Small intestine (tissue), 7 donors: Measurements from ENCODE around the gene KRT26. TPM values are rescaled to one million over a fixed set of nuclear protein-coding genes. Genes with fewer than 3 reads are reported as not detected.

Source experiments
- DNase-seq, 2 donors: peaks; one replicate each; pipeline versions ENCODE4 v3.0.0 to v3.0.0-alpha.2; 2013
- FAIRE-seq: peaks from 2 replicates; lab custom pipeline; 2012; peaks lifted over from hg19 to GRCh38; lab: Jason Lieb, UNC
- H3K27ac ChIP-seq, 3 donors: one replicate each; pipeline ENCODE4 v1.5.1; 2013; ENCODE audit warnings: low read length in 2 of 3, mild to moderate bottlenecking in 2 of 3, control low read depth in 1 of 3, inconsistent platforms in 1 of 3, low read depth in 1 of 3, moderate library complexity in 1 of 3
- H3K27me3 ChIP-seq, 3 donors: one replicate each; pipeline ENCODE4 v1.6.1; 2013; ENCODE audit warnings: low read length in 3 of 3, inconsistent platforms in 1 of 3; ENCODE audit not compliant: control insufficient read depth in 3 of 3, insufficient read depth in 3 of 3
- H3K36me3 ChIP-seq, 3 donors: one replicate each; pipeline ENCODE4 v1.6.1; 2013; ENCODE audit warnings: low read length in 3 of 3, inconsistent platforms in 1 of 3, low read depth in 1 of 3, mild to moderate bottlenecking in 1 of 3, moderate library complexity in 1 of 3; ENCODE audit not compliant: control insufficient read depth in 3 of 3, insufficient read depth in 2 of 3
- H3K4me1 ChIP-seq, 3 donors: one replicate each; pipeline ENCODE4 v1.6.1; 2013; ENCODE audit warnings: low read length in 2 of 3, inconsistent platforms in 1 of 3, low read depth in 1 of 3, mild to moderate bottlenecking in 1 of 3, moderate library complexity in 1 of 3; ENCODE audit not compliant: control insufficient read depth in 3 of 3, insufficient read depth in 2 of 3
- H3K4me3 ChIP-seq, 3 donors: one replicate each; pipeline ENCODE4 v1.5.1; 2013; ENCODE audit warnings: low read length in 3 of 3, control low read depth in 1 of 3, inconsistent platforms in 1 of 3, low read depth in 1 of 3, mild to moderate bottlenecking in 1 of 3, moderate library complexity in 1 of 3
- H3K9me3 ChIP-seq, 2 donors: one replicate each; pipeline ENCODE4 v1.6.1; 2013; ENCODE audit warnings: low read depth in 1 of 2, low read length in 1 of 2; ENCODE audit not compliant: control insufficient read depth in 2 of 2, insufficient read depth in 1 of 2
- WGBS, 3 donors: extraction: QIAGEN DNeasy Blood & Tissue Kit; methylation state at CpG; one replicate each; pipeline ENCODE4 v1.1.7; 2013; 5-methylcytosine and 5-hydroxymethylcytosine counted together
- polyA plus RNA-seq, 4 donors: library from polyadenylated mRNA; stranded (reverse) in 3 of 4; unstranded in 1 of 4; fragments of 200-250 nt in 3 of 4; fragments of 120-200 nt in 1 of 4; gene quantifications; one replicate each; pipeline versions ENCODE4 v1.2.1 to v1.2.3, GENCODE V29; 2013
- donor health status: healthy with polysubstance abuse.
- donor health status: control.
- donor health status: control.
- donor health status: Bipolar disorder and iron deficiency.
- donor health status: healthy.

The KRT26 gene
- polyA plus RNA-seq, 4 donors = not detected

- Histone ChIP-seq H3K27ac (no peak overlapping the region), H3K36me3 (no peaks in the 10 kb centered on the region), H3K27me3 (peaks cover 0 to 20% (median 0%) of the 10 kb centered on the region in 3 donors), H3K4me3 (no peak overlapping the region), H3K4me1 (no peaks in the 10 kb centered on the region), H3K9me3 (no peaks in the 10 kb centered on the region)
- 33 to 46% (median 36%) methylated on average over 6 of the region's 6 CpGs for WGBS, 3 donors
- FAIRE-seq (no peak), DNase-seq (peak; percentile 18 to 40)
Observed at GRCh38 chr17:40791787-40792436, 19.9 kb upstream of the KRT26 start.

DNA sequence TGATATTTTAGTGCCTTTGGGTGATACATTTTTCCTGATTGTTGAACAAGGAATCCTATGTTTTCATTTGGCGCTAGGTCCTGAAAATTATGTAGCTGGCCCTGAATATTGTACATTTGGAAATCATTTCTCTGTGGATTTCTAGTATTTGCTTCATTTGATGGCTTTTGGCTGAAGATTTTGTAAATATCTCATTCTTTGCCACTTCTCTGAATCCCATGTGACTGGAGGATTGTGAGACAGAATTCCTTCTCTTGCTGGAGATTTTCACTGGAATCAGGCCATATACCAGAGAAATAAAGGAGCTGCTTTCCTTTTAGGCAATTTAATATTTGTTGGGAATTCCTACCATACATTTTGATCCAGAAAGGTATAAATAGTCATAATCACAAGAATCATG lies 19.1 kb upstream of the KRT26 start:
- H3K27me3 ChIP-seq = peaks cover 0 to 12% (median 0%) of the 10 kb centered on the region in 3 donors

DNA sequence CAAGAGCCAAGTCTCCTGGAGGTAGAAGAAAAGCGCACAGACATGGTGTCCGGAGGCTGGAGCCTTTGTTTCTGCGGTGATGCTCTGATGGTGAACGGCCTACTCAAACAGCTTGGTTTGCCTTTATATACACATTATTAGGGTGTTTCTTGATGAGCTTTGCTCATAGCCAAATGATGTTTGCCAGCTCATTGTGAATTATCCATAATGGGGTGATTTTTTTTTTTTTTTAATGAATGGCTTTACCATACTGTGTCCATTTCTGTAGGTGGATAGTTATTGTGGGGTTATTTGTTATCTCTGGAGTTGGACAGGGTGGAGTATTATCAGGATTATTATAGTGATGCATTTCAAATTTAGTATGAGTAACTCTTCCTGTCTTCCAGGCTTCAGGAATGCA lies 10.4 kb upstream of the KRT26 start, which contains the start of gene KRT27:
Gene KRT27 (minus strand): TSS at position 101 of the 400 bp plus-strand sequence. CDS start 57 bp downstream, at position 44.
- DNase-seq (no peak), FAIRE-seq (no peak)
- Histone ChIP-seq H3K9me3 (no peaks in the 10 kb centered on the region), H3K36me3 (no peaks in the 10 kb centered on the region), H3K4me1 (no peaks in the 10 kb centered on the region), H3K27ac (no peak within 1 kb of the TSS), H3K4me3 (no peak within 1 kb of the TSS), H3K27me3 (peaks cover 0 to 14% (median 7%) of the 10 kb centered on the region in 3 donors)
- WGBS, 3 donors = 93 to 97% (median 95%) methylated on average over 4 of the region's 4 CpGs

More for the DNA sequence above, 19.1 kb upstream of the KRT26 start:
- FAIRE-seq (no peak), DNase-seq (no peak)
- Histone ChIP-seq H3K4me1 (no peaks in the 10 kb centered on the region), H3K9me3 (no peaks in the 10 kb centered on the region), H3K36me3 (no peaks in the 10 kb centered on the region), H3K27ac (no peak overlapping the region), H3K4me3 (no peak overlapping the region)
- 76 to 100% (median 88%) methylated on average over 1 of the region's 1 CpG for WGBS, 3 donors

DNA sequence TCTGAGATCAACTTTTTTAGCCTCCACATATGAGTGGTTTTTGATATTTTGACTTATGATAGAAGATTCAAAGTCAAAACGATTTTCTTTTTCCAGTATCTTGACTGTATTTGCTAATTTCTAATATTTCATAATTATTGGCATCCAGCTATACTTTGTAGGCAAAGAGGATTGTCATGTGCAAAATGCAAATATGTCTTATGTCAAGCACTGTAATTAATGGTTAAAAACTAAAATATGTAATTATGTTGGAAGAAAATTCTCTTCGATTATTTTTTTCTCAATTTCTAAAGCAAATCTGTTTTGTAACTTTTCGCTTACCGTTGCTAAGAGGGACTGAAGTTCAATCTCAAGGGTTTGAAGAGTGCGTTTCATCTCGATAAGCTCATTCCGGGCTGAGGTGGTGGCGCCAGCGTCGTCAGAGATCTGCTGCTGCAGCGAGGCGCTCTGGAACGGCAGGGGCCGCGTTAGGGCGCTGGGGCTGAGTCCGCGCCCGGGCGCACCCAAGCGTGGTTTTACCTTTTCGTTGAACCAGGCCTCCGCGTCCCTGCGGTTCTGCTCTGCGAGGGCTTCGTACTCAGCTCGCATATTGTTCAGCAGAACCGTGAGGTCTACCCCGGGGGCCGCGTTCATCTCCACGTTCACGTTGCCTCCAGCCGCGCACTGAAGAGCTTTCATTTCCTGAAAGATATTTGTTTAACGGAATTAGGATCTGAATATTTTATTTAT lies 7.3 kb upstream of the KRT26 start:
- Histone ChIP-seq H3K4me1 (no peaks in the 10 kb centered on the region), H3K27me3 (peaks cover 0 to 18% (median 9%) of the 10 kb centered on the region in 3 donors), H3K4me3 (no peak overlapping the region), H3K9me3 (no peaks in the 10 kb centered on the region), H3K27ac (no peak overlapping the region), H3K36me3 (no peaks in the 10 kb centered on the region)
- DNase-seq (peak; percentile 9 to 57), FAIRE-seq (no peak)
- 15 to 28% (median 28%) methylated on average over 37 of the region's 37 CpGs for WGBS, 3 donors

- 50 to 72% (median 62%) methylated on average over 5 of the region's 5 CpGs for WGBS, 3 donors
- peaks cover 0 to 18% (median 7%) of the 10 kb centered on the region in 3 donors for H3K27me3 ChIP-seq
Observed at GRCh38 chr17:40778461-40778860, 6.5 kb upstream of the KRT26 start.

DNA sequence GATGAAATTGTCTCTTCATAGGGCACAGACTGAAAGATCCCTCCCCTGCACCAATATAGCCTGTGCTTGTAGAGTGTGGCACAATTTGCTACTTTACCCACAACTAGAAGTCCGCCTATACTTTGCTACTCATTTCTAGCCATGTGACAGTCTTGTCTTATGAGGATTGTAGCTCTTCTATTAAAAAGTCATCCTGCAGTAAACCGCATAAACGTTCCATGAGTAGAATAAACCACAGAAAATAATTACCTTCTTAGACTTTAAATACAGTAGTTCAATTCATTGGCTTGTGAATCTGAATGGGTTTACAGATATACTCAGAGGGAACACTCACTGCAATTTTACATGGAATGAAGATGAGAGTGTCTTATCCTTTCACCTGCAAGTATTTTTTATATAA lies 6.0 kb upstream of the KRT26 start:
- FAIRE-seq = no peak
- Histone ChIP-seq H3K4me1 (no peaks in the 10 kb centered on the region), H3K36me3 (no peaks in the 10 kb centered on the region), H3K27ac (no peak overlapping the region), H3K9me3 (no peaks in the 10 kb centered on the region), H3K27me3 (peaks cover 0 to 18% (median 7%) of the 10 kb centered on the region in 3 donors), H3K4me3 (no peak overlapping the region)
- WGBS, 3 donors = 86 to 88% (median 88%) methylated on average over 3 of the region's 3 CpGs
- DNase-seq = no peak

More at GRCh38 chr17:40778461-40778860, 6.5 kb upstream of the KRT26 start:
- Histone ChIP-seq H3K4me1 (no peaks in the 10 kb centered on the region), H3K4me3 (no peak overlapping the region), H3K27ac (no peak overlapping the region), H3K36me3 (no peaks in the 10 kb centered on the region), H3K9me3 (no peaks in the 10 kb centered on the region)
- DNase-seq (no peak), FAIRE-seq (no peak)

- Histone ChIP-seq H3K27me3 (peaks cover 0 to 18% (median 7%) of the 10 kb centered on the region in 3 donors), H3K4me3 (no peak overlapping the region), H3K4me1 (no peaks in the 10 kb centered on the region), H3K9me3 (no peaks in the 10 kb centered on the region), H3K36me3 (no peaks in the 10 kb centered on the region), H3K27ac (no peak overlapping the region)
- DNase-seq (no peak), FAIRE-seq (no peak)
- 55 to 63% (median 61%) methylated on average over 7 of the region's 7 CpGs for WGBS, 3 donors
Observed at GRCh38 chr17:40777459-40777858, 5.5 kb upstream of the KRT26 start.

GRCh38 chr17:40775945-40776344 lies 3.9 kb upstream of the KRT26 start:
- Histone ChIP-seq H3K4me3 (no peak overlapping the region), H3K4me1 (no peaks in the 10 kb centered on the region), H3K36me3 (no peaks in the 10 kb centered on the region), H3K27me3 (peaks cover 0 to 23% (median 11%) of the 10 kb centered on the region in 3 donors), H3K9me3 (no peaks in the 10 kb centered on the region), H3K27ac (no peak overlapping the region)
- WGBS, 3 donors = 71 to 81% (median 80%) methylated on average over 4 of the region's 4 CpGs
- DNase-seq (no peak), FAIRE-seq (no peak)
